ENCODE data around the gene TEX26.
"Not testable (repeated sequence)": the region's sequence is repeated elsewhere in the genome, so short reads cannot be mapped to it uniquely, and the experiment has no call there.

The TEX26 gene

GRCh38 chr13:30920162-30920909, 12.1 kb upstream of the TEX26 start:
- no peak for FAIRE-seq

- FAIRE-seq: no peak
Observed at GRCh38 chr13:30923418-30923817, 9.0 kb upstream of the TEX26 start.

- no peak for FAIRE-seq
Observed at GRCh38 chr13:30924721-30925120, 7.7 kb upstream of the TEX26 start.

GRCh38 chr13:30925429-30925828, 7.0 kb upstream of the TEX26 start:
- FAIRE-seq: no peak

GRCh38 chr13:30926781-30927180, 5.7 kb upstream of the TEX26 start:
- no peak for FAIRE-seq

- FAIRE-seq: not testable (repeated sequence)
Observed at GRCh38 chr13:30927188-30927587, 5.3 kb upstream of the TEX26 start.

- no peak for FAIRE-seq
Observed at GRCh38 chr13:30927595-30927994, 4.9 kb upstream of the TEX26 start.

- FAIRE-seq: no peak
Observed at GRCh38 chr13:30928978-30929377, 3.5 kb upstream of the TEX26 start.

GRCh38 chr13:30933354-30933670, 856 bp downstream of the TEX26 start:
- no peak for FAIRE-seq

- FAIRE-seq: no peak
Observed at GRCh38 chr13:30934381-30934780, 1.9 kb downstream of the TEX26 start.

- no peak for FAIRE-seq
Observed at GRCh38 chr13:30934803-30935202, 2.3 kb downstream of the TEX26 start.

GRCh38 chr13:30936971-30937370, 4.5 kb downstream of the TEX26 start:
- no peak for FAIRE-seq

GRCh38 chr13:30943881-30944280, 11.4 kb downstream of the TEX26 start:
- no peak for FAIRE-seq

GRCh38 chr13:30957258-30957943, 24.9 kb downstream of the TEX26 start:
- no peak for FAIRE-seq

GRCh38 chr13:30959678-30960077, 27.2 kb downstream of the TEX26 start:
- FAIRE-seq: no peak

- no peak for FAIRE-seq
Observed at GRCh38 chr13:30963791-30964190, 31.3 kb downstream of the TEX26 start.

GRCh38 chr13:30965380-30965779, 32.9 kb downstream of the TEX26 start:
- FAIRE-seq: no peak

- no peak for FAIRE-seq
Observed at GRCh38 chr13:30966101-30966500, 33.6 kb downstream of the TEX26 start.

- no peak for FAIRE-seq
Observed at GRCh38 chr13:30968846-30969245, 36.4 kb downstream of the TEX26 start.

GRCh38 chr13:30971575-30971974, 39.1 kb downstream of the TEX26 start:
- FAIRE-seq: no peak

GRCh38 chr13:30972888-30973377, 40.5 kb downstream of the TEX26 start:
- no peak for FAIRE-seq

- FAIRE-seq: no peak
Observed at GRCh38 chr13:30974350-30974749, 41.9 kb downstream of the TEX26 start.

- no peak for FAIRE-seq
Observed at GRCh38 chr13:30976025-30976424, 43.6 kb downstream of the TEX26 start.

All from TTC549 (cell line).